ENCODE data around the gene LASP1. TPM values are rescaled to one million over a fixed set of nuclear protein-coding genes. Genes with fewer than 3 reads are reported as not detected.

Gene LASP1
- total and polyA plus RNA-seq, 2 experiments from 2014 or later, result 48.7 to 173 TPM

DNA sequence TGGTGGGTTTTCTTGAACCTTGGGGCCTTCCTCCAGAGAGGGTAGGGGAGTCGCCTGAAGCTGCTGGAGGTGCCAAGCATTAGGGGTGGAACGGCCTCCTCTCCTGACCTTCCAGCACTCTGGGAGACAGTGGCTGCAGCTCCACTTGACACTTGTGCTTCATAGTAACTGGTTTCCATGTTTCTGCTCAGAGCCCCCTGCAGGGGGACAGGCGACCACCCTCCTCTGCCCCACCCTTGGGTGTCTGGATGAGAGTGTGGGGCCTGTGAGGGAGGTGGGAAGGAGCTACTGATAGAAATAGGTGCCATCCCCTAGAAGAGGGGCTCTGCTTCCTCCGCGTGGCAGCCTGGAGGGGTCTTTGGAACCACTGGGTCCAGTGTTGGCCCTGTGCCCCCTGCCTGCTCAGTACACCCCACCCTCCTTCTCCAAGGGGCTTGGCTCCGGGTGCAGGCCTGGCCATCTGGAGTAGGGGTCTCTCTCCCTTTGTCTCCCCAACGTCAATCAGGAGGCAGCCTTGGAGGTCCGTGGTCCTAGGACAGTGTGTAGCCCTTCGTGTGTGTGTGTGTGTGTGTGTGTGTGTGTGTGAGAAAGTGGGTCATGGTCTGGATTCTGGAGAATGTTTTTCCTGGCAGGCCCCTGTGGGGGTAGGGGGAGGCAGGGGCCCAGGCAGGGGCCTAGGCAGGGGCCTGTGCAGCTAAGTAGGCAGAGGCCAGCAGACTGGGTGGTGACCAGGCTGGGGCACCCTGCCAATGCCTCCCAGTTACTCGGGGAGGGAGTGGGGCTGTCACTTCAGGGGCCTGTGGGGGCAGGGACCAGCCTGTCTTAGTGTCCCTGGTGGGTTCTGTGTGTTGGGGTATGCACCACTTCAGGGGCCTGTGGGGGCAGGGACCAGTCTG, 4.9 kb downstream of the LASP1 start (continued):
- TF ChIP-seq, protein P1, sequence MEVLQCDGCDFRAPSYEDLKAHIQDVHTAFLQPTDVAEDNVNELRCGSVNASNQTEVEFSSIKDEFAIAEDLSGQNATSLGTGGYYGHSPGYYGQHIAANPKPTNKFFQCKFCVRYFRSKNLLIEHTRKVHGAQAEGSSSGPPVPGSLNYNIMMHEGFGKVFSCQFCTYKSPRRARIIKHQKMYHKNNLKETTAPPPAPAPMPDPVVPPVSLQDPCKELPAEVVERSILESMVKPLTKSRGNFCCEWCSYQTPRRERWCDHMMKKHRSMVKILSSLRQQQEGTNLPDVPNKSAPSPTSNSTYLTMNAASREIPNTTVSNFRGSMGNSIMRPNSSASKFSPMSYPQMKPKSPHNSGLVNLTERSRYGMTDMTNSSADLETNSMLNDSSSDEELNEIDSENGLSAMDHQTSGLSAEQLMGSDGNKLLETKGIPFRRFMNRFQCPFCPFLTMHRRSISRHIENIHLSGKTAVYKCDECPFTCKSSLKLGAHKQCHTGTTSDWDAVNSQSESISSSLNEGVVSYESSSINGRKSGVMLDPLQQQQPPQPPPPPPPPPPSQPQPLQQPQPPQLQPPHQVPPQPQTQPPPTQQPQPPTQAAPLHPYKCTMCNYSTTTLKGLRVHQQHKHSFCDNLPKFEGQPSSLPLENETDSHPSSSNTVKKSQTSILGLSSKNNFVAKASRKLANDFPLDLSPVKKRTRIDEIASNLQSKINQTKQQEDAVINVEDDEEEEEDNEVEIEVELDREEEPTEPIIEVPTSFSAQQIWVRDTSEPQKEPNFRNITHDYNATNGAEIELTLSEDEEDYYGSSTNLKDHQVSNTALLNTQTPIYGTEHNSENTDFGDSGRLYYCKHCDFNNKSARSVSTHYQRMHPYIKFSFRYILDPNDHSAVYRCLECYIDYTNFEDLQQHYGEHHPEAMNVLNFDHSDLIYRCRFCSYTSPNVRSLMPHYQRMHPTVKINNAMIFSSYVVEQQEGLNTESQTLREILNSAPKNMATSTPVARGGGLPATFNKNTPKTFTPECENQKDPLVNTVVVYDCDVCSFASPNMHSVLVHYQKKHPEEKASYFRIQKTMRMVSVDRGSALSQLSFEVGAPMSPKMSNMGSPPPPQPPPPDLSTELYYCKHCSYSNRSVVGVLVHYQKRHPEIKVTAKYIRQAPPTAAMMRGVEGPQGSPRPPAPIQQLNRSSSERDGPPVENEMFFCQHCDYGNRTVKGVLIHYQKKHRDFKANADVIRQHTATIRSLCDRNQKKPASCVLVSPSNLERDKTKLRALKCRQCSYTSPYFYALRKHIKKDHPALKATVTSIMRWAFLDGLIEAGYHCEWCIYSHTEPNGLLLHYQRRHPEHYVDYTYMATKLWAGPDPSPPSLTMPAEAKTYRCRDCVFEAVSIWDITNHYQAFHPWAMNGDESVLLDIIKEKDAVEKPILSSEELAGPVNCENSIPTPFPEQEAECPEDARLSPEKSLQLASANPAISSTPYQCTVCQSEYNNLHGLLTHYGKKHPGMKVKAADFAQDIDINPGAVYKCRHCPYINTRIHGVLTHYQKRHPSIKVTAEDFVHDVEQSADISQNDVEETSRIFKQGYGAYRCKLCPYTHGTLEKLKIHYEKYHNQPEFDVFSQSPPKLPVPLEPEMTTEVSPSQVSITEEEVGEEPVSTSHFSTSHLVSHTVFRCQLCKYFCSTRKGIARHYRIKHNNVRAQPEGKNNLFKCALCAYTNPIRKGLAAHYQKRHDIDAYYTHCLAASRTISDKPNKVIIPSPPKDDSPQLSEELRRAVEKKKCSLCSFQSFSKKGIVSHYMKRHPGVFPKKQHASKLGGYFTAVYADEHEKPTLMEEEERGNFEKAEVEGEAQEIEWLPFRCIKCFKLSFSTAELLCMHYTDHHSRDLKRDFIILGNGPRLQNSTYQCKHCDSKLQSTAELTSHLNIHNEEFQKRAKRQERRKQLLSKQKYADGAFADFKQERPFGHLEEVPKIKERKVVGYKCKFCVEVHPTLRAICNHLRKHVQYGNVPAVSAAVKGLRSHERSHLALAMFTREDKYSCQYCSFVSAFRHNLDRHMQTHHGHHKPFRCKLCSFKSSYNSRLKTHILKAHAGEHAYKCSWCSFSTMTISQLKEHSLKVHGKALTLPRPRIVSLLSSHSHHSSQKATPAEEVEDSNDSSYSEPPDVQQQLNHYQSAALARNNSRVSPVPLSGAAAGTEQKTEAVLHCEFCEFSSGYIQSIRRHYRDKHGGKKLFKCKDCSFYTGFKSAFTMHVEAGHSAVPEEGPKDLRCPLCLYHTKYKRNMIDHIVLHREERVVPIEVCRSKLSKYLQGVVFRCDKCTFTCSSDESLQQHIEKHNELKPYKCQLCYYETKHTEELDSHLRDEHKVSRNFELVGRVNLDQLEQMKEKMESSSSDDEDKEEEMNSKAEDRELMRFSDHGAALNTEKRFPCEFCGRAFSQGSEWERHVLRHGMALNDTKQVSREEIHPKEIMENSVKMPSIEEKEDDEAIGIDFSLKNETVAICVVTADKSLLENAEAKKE (CRISPR knock-in tag; IDR thresholded peaks at IDR 0.05), result no peak
- TF ChIP-seq ZNF331 (CRISPR knock-in tag; IDR thresholded peaks at IDR 0.05; ENCODE audit: low read depth), result no peak
- no peak for TF ChIP-seq STAT1 (IDR thresholded peaks at IDR 0.05; ENCODE audit: unreplicated experiment)
- TF ChIP-seq JUNB (IDR thresholded peaks at IDR 0.05; ENCODE audit: unreplicated experiment), result no peak
- no peak for TF ChIP-seq POLR2AphosphoS5 (IDR thresholded peaks at IDR 0.05; ENCODE audit: low read depth)
- TF ChIP-seq ZNF114 (CRISPR knock-in tag; IDR thresholded peaks at IDR 0.05), result no peak
- TF ChIP-seq, protein P2, sequence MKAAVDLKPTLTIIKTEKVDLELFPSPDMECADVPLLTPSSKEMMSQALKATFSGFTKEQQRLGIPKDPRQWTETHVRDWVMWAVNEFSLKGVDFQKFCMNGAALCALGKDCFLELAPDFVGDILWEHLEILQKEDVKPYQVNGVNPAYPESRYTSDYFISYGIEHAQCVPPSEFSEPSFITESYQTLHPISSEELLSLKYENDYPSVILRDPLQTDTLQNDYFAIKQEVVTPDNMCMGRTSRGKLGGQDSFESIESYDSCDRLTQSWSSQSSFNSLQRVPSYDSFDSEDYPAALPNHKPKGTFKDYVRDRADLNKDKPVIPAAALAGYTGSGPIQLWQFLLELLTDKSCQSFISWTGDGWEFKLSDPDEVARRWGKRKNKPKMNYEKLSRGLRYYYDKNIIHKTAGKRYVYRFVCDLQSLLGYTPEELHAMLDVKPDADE (IDR thresholded peaks at IDR 0.05), result no peak
- TF ChIP-seq EZH2phosphoT487 (IDR thresholded peaks at IDR 0.05; ENCODE audit: unreplicated experiment), result no peak

Measured in GM23338 (cell line).